ENCODE results near the gene CDYL. TPM values are rescaled to one million over a fixed set of nuclear protein-coding genes. Genes with fewer than 3 reads are reported as not detected.

Gene CDYL
- total RNA-seq, 1 donor from 2014 or later: 53.5 TPM

GRCh38 chr6:4937414-4937813 is 161.2 kb downstream of the CDYL start:
- peaks cover 32% of the 10 kb centered on the region for H4K20me1 ChIP-seq (ENCODE audit: low read depth)
- no peak overlapping the region for H3K4me3 ChIP-seq
- peaks cover 4% of the 10 kb centered on the region for H3K36me3 ChIP-seq
- H3K9ac ChIP-seq: no peak overlapping the region
- H2AFZ ChIP-seq (replicated peaks): no peak overlapping the region
- H3K9me3 Mint-ChIP-seq: no peaks in the 10 kb centered on the region
- no peaks in the 10 kb centered on the region for H3K27me3 Mint-ChIP-seq (ENCODE audit: insufficient read depth, low read depth)
- H3K27ac Mint-ChIP-seq: no peak overlapping the region
- H3K79me2 ChIP-seq (ENCODE audit: low read depth): peaks cover 15% of the 10 kb centered on the region
- no peak for DNase-seq (ENCODE audit: low spot score)
- TF ChIP-seq EZH2phosphoT487 (IDR thresholded peaks at IDR 0.05) (no peak), EZH2 (IDR thresholded peaks at IDR 0.05) (no peak)
- TF ChIP-seq, protein P1, sequence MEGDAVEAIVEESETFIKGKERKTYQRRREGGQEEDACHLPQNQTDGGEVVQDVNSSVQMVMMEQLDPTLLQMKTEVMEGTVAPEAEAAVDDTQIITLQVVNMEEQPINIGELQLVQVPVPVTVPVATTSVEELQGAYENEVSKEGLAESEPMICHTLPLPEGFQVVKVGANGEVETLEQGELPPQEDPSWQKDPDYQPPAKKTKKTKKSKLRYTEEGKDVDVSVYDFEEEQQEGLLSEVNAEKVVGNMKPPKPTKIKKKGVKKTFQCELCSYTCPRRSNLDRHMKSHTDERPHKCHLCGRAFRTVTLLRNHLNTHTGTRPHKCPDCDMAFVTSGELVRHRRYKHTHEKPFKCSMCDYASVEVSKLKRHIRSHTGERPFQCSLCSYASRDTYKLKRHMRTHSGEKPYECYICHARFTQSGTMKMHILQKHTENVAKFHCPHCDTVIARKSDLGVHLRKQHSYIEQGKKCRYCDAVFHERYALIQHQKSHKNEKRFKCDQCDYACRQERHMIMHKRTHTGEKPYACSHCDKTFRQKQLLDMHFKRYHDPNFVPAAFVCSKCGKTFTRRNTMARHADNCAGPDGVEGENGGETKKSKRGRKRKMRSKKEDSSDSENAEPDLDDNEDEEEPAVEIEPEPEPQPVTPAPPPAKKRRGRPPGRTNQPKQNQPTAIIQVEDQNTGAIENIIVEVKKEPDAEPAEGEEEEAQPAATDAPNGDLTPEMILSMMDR (IDR thresholded peaks at IDR 0.05): no peak
- peaks cover 23% of the 10 kb centered on the region for H3K4me1 Mint-ChIP-seq
- no peaks in the 10 kb centered on the region for H3F3A ChIP-seq (ENCODE audit: low read depth)
- no peak overlapping the region for H3K4me2 ChIP-seq
- no peaks in the 10 kb centered on the region for H3K27me3 ChIP-seq
- H3K4me1 ChIP-seq: peaks cover 12% of the 10 kb centered on the region
- no peak overlapping the region for H3K4me3 Mint-ChIP-seq
- peaks cover 13% of the 10 kb centered on the region for H3K36me3 Mint-ChIP-seq
- no peak overlapping the region for H3K27ac ChIP-seq
- no peaks in the 10 kb centered on the region for H3K9me3 ChIP-seq (ENCODE audit: low read depth)

- H3K4me3 ChIP-seq: no peak overlapping the region
Measured at GRCh38 chr6:4939241-4939640, 163.0 kb downstream of the CDYL start.

DNA sequence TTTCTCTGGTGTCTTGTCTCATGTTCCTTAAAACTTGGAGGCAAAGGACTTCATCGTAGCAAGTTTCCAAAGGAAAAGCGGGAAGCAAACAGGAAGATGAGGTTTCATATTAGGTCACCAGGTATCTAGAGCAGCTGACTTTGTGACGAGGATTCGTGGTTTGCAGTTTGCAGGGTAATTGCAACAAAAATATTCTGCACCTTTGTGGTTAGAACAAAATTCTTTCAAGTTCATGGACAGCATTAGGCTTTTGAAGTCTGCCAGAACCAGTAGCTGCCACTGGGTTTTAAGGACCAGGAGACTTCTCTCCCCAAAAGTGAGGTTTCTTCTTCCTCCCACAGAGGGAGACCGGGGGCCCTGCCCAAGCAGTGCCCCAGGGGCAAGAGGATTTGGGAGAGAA is 164.2 kb downstream of the CDYL start:
- Mint-ChIP-seq H3K9me3 (no peaks in the 10 kb centered on the region), H3K27ac (no peak overlapping the region), H3K4me3 (no peak overlapping the region), H3K36me3 (peaks cover 28% of the 10 kb centered on the region), H3K4me1 (peaks cover 27% of the 10 kb centered on the region), H3K27me3 (ENCODE audit: insufficient read depth, low read depth) (no peaks in the 10 kb centered on the region)
- H3K79me2 ChIP-seq (ENCODE audit: low read depth): no peaks in the 10 kb centered on the region
- H3K36me3 ChIP-seq: peaks cover 4% of the 10 kb centered on the region
- H3K9me3 ChIP-seq (ENCODE audit: low read depth): no peaks in the 10 kb centered on the region
- no peak overlapping the region for H3K4me3 ChIP-seq
- H3K27me3 ChIP-seq: no peaks in the 10 kb centered on the region
- TF ChIP-seq EZH2 (IDR thresholded peaks at IDR 0.05) (no peak), EZH2phosphoT487 (IDR thresholded peaks at IDR 0.05) (no peak)
- TF ChIP-seq, protein P1 (IDR thresholded peaks at IDR 0.05): no peak
- H4K20me1 ChIP-seq (ENCODE audit: low read depth): peaks cover 27% of the 10 kb centered on the region
- no peak overlapping the region for H3K27ac ChIP-seq
- no peaks in the 10 kb centered on the region for H3F3A ChIP-seq (ENCODE audit: low read depth)
- H3K9ac ChIP-seq: no peak overlapping the region
- H2AFZ ChIP-seq (replicated peaks): no peak overlapping the region
- peaks cover 12% of the 10 kb centered on the region for H3K4me1 ChIP-seq
- DNase-seq (ENCODE audit: low spot score): no peak
- H3K4me2 ChIP-seq: no peak overlapping the region

More at GRCh38 chr6:4939241-4939640, 163.0 kb downstream of the CDYL start:
- H3K4me1 Mint-ChIP-seq: peaks cover 27% of the 10 kb centered on the region
- Histone ChIP-seq H3K27me3 (no peaks in the 10 kb centered on the region), H3K27ac (no peak overlapping the region), H3K4me1 (peaks cover 12% of the 10 kb centered on the region), H3K36me3 (peaks cover 4% of the 10 kb centered on the region), H3F3A (ENCODE audit: low read depth) (no peaks in the 10 kb centered on the region), H3K79me2 (ENCODE audit: low read depth) (no peaks in the 10 kb centered on the region), H3K9me3 (ENCODE audit: low read depth) (no peaks in the 10 kb centered on the region), H3K4me2 (no peak overlapping the region), H4K20me1 (ENCODE audit: low read depth) (peaks cover 27% of the 10 kb centered on the region), H2AFZ (replicated peaks) (no peak overlapping the region), H3K9ac (no peak overlapping the region)
- H3K9me3 Mint-ChIP-seq: no peaks in the 10 kb centered on the region
- no peaks in the 10 kb centered on the region for H3K27me3 Mint-ChIP-seq (ENCODE audit: insufficient read depth, low read depth)
- DNase-seq (ENCODE audit: low spot score): no peak
- peaks cover 20% of the 10 kb centered on the region for H3K36me3 Mint-ChIP-seq
- no peak overlapping the region for H3K4me3 Mint-ChIP-seq
- TF ChIP-seq, protein P1 (IDR thresholded peaks at IDR 0.05): no peak
- TF ChIP-seq EZH2 (IDR thresholded peaks at IDR 0.05) (no peak), EZH2phosphoT487 (IDR thresholded peaks at IDR 0.05) (no peak)
- no peak overlapping the region for H3K27ac Mint-ChIP-seq

Measured in neural progenitor cell (in vitro differentiated cells).